SK-N-SH treated with all-trans-retinoic acid at 6 μM for 48 hours (cell line): ENCODE results near the gene SORCS2.

ENCODE experiments used
- ARNTL ChIP-seq: fragments of 450-650 bp; formaldehyde crosslinking; IDR thresholded peaks from 2 replicates; pipeline ENCODE4 v1.5.0; 2020; ENCODE audit warnings: low read depth, mild to moderate bottlenecking, moderate library complexity, borderline replicate concordance
- BACH2 ChIP-seq: fragments of 250-450 bp; sonication (Bioruptor Pico); IDR thresholded peaks from 2 replicates; pipeline ENCODE4 v1.9.0; 2021; ENCODE audit warnings: mild to moderate bottlenecking, borderline replicate concordance
- ESRRG ChIP-seq: fragments of 250-450 bp; sonication (Bioruptor Pico); IDR thresholded peaks from 2 replicates; pipeline ENCODE4 v1.6.1; 2021; ENCODE audit warnings: mild to moderate bottlenecking
- OSR1 ChIP-seq: fragments of 250-450 bp; sonication (Bioruptor Pico); IDR thresholded peaks from 2 replicates; pipeline ENCODE4 v1.8.0; 2022; ENCODE audit warnings: moderate library complexity, mild to moderate bottlenecking, inconsistent platforms
- RARB ChIP-seq: fragments of 250-450 bp; sonication (Bioruptor Pico); IDR thresholded peaks from 2 replicates; pipeline ENCODE4 v1.8.0; 2021; ENCODE audit warnings: mild to moderate bottlenecking, moderate library complexity
- SNAI2 ChIP-seq: fragments of 250-450 bp; sonication (Bioruptor Pico); IDR thresholded peaks from 2 replicates; pipeline ENCODE4 v1.5.0; 2020; ENCODE audit warnings: mild to moderate bottlenecking, moderate library complexity
- TCF4 ChIP-seq: fragments of 250-450 bp; sonication (Bioruptor Pico); IDR thresholded peaks from 2 replicates; pipeline ENCODE4 v1.8.0; 2021; ENCODE audit warnings: mild to moderate bottlenecking, moderate library complexity, borderline replicate concordance
- ZFP30 ChIP-seq: fragments of 450-650 bp; formaldehyde crosslinking; IDR thresholded peaks from 2 replicates; pipeline ENCODE4 v1.5.0; 2022; ENCODE audit warnings: mild to moderate bottlenecking, moderate library complexity
- ZNF70 ChIP-seq: fragments of 450-650 bp; formaldehyde crosslinking; IDR thresholded peaks from 2 replicates; pipeline ENCODE4 v1.5.0; 2020; ENCODE audit warnings: mild to moderate bottlenecking, moderate library complexity
- ZNF8 ChIP-seq: fragments of 450-650 bp; formaldehyde crosslinking; IDR thresholded peaks from 2 replicates; pipeline ENCODE4 v1.5.0; 2020; ENCODE audit warnings: mild to moderate bottlenecking, moderate library complexity
- TF ChIP-seq, protein P1 (sequence below): fragments of 250-450 bp; sonication (Bioruptor Pico); IDR thresholded peaks from 2 replicates; pipeline ENCODE4 v1.5.1; 2020; ENCODE audit warnings: low read depth, mild to moderate bottlenecking, moderate library complexity
- TF ChIP-seq, protein P2 (sequence below): fragments of 250-450 bp; sonication (Bioruptor Pico); IDR thresholded peaks from 2 replicates; pipeline ENCODE4 v1.8.0; 2020; ENCODE audit warnings: mild to moderate bottlenecking, moderate library complexity, borderline replicate concordance
- TF ChIP-seq, protein P3 (sequence below): fragments of 250-450 bp; sonication (Bioruptor Pico); IDR thresholded peaks from 2 replicates; pipeline ENCODE4 v1.8.0; 2021; ENCODE audit warnings: low read depth, mild to moderate bottlenecking, moderate library complexity, borderline replicate concordance

DNA sequence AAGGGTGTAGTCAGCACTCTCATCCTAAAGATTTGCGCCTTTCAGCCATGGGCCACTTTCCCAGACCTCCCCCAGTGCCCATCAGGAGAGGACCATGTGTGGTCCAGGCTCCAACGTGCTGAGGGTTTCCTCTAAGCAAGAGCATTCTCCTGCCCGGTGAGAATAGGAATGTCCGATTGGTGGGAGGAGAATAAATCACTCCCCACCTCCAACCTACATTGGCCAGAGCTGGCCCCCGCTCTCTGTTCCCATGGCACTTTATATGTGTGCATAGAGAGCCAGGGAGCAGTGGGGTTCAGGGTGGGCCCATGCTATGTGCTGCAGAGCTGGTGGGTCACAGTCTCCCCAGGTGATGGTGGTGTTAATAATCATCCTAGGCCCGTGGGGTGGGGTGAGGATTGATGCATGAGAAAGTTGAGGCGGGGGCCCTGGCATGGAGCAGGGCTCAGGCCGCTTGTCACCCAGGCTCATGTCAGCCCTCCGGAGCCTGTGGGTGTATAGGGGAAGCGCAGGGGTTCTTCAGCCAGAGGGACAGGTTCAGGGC is 6.8 kb upstream of the SORCS2 start:
- TF ChIP-seq ZFP30 (CRISPR knock-in tag): no peak
- TF ChIP-seq, protein P1, sequence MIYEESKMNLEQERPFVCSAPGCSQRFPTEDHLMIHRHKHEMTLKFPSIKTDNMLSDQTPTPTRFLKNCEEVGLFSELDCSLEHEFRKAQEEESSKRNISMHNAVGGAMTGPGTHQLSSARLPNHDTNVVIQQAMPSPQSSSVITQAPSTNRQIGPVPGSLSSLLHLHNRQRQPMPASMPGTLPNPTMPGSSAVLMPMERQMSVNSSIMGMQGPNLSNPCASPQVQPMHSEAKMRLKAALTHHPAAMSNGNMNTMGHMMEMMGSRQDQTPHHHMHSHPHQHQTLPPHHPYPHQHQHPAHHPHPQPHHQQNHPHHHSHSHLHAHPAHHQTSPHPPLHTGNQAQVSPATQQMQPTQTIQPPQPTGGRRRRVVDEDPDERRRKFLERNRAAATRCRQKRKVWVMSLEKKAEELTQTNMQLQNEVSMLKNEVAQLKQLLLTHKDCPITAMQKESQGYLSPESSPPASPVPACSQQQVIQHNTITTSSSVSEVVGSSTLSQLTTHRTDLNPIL (CRISPR knock-in tag): no peak
- no peak for TF ChIP-seq ESRRG (CRISPR knock-in tag)
- TF ChIP-seq, protein P2, sequence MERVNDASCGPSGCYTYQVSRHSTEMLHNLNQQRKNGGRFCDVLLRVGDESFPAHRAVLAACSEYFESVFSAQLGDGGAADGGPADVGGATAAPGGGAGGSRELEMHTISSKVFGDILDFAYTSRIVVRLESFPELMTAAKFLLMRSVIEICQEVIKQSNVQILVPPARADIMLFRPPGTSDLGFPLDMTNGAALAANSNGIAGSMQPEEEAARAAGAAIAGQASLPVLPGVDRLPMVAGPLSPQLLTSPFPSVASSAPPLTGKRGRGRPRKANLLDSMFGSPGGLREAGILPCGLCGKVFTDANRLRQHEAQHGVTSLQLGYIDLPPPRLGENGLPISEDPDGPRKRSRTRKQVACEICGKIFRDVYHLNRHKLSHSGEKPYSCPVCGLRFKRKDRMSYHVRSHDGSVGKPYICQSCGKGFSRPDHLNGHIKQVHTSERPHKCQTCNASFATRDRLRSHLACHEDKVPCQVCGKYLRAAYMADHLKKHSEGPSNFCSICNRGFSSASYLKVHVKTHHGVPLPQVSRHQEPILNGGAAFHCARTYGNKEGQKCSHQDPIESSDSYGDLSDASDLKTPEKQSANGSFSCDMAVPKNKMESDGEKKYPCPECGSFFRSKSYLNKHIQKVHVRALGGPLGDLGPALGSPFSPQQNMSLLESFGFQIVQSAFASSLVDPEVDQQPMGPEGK (CRISPR knock-in tag): no peak
- TF ChIP-seq, protein P3, sequence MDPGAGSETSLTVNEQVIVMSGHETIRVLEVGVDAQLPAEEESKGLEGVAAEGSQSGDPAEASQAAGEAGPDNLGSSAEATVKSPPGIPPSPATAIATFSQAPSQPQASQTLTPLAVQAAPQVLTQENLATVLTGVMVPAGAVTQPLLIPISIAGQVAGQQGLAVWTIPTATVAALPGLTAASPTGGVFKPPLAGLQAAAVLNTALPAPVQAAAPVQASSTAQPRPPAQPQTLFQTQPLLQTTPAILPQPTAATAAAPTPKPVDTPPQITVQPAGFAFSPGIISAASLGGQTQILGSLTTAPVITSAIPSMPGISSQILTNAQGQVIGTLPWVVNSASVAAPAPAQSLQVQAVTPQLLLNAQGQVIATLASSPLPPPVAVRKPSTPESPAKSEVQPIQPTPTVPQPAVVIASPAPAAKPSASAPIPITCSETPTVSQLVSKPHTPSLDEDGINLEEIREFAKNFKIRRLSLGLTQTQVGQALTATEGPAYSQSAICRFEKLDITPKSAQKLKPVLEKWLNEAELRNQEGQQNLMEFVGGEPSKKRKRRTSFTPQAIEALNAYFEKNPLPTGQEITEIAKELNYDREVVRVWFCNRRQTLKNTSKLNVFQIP (CRISPR knock-in tag): no peak
- no peak for TF ChIP-seq BACH2 (CRISPR knock-in tag)
- TF ChIP-seq ARNTL (CRISPR knock-in tag): no peak
- TF ChIP-seq SNAI2: no peak
- no peak for TF ChIP-seq RARB
- TF ChIP-seq OSR1 (CRISPR knock-in tag): no peak
- TF ChIP-seq TCF4 (CRISPR knock-in tag): no peak
- TF ChIP-seq ZNF70 (CRISPR knock-in tag): no peak
- TF ChIP-seq ZNF8 (CRISPR knock-in tag): no peak
